ENCODE measurements around the gene MANEAL. TPM values are rescaled to one million over a fixed set of nuclear protein-coding genes. Genes with fewer than 3 reads are reported as not detected.

MANEAL gene
- total and polyA plus RNA-seq, 2 of the 13 experiments (the other 11 are each of a cell fraction or from before 2014, with no cell fraction given): 20.8 to 26.4 TPM

GRCh38 chr1:37807555-37808368 is 14.1 kb downstream of the MANEAL start, which contains the start of the genes C1orf122 and YRDC (continued):
- TF ChIP-seq ZBTB10 (CRISPR knock-in tag; IDR thresholded peaks at IDR 0.05; ENCODE audit: borderline replicate concordance): peak; percentile 76; the same call in 1 of the 2 replicates
- TF ChIP-seq, protein P1, sequence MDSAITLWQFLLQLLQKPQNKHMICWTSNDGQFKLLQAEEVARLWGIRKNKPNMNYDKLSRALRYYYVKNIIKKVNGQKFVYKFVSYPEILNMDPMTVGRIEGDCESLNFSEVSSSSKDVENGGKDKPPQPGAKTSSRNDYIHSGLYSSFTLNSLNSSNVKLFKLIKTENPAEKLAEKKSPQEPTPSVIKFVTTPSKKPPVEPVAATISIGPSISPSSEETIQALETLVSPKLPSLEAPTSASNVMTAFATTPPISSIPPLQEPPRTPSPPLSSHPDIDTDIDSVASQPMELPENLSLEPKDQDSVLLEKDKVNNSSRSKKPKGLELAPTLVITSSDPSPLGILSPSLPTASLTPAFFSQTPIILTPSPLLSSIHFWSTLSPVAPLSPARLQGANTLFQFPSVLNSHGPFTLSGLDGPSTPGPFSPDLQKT (CRISPR knock-in tag; IDR thresholded peaks at IDR 0.05; ENCODE audit: borderline replicate concordance): peak; percentile 19; the same call in 1 of the 2 replicates
- no peak for TF ChIP-seq ZNF615 (CRISPR knock-in tag; IDR thresholded peaks at IDR 0.05; ENCODE audit: borderline replicate concordance)
- TF ChIP-seq, protein P2, sequence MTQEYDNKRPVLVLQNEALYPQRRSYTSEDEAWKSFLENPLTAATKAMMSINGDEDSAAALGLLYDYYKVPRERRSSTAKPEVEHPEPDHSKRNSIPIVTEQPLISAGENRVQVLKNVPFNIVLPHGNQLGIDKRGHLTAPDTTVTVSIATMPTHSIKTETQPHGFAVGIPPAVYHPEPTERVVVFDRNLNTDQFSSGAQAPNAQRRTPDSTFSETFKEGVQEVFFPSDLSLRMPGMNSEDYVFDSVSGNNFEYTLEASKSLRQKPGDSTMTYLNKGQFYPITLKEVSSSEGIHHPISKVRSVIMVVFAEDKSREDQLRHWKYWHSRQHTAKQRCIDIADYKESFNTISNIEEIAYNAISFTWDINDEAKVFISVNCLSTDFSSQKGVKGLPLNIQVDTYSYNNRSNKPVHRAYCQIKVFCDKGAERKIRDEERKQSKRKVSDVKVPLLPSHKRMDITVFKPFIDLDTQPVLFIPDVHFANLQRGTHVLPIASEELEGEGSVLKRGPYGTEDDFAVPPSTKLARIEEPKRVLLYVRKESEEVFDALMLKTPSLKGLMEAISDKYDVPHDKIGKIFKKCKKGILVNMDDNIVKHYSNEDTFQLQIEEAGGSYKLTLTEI (CRISPR knock-in tag; conservative IDR thresholded peaks at IDR 0.05): no peak
- TF ChIP-seq GTF2F1 (IDR thresholded peaks at IDR 0.05; ENCODE audit: low read length): no peak
- TF ChIP-seq ATF6 (CRISPR knock-in tag; conservative IDR thresholded peaks at IDR 0.05): no peak
- no peak for TF ChIP-seq ZNF138 (CRISPR knock-in tag; IDR thresholded peaks at IDR 0.05; ENCODE audit: low read depth)
- peak; percentile 36 for TF ChIP-seq ASH2L (IDR thresholded peaks at IDR 0.05; ENCODE audit: insufficient read length, low read depth, low read length)
- TF ChIP-seq GATAD1 (CRISPR knock-in tag; IDR thresholded peaks at IDR 0.05): peak; percentile 83
- no peak for TF ChIP-seq ZNF629 (CRISPR knock-in tag; conservative IDR thresholded peaks at IDR 0.05)
- no peak for TF ChIP-seq ZNF12 (CRISPR knock-in tag; IDR thresholded peaks at IDR 0.05)
- TF ChIP-seq, protein P3, sequence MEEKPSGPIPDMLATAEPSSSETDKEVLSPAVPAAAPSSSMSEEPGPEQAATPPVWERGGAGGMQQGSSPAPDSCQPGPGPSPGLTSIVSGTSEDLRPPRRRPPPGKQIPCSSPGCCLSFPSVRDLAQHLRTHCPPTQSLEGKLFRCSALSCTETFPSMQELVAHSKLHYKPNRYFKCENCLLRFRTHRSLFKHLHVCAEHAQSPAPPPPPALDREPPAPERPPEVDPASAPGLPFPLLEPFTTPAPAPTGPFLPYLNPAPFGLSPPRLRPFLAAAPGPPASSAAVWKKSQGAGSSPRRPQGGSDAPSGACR (CRISPR knock-in tag; IDR thresholded peaks at IDR 0.05): 0 out of 2 replicates have a peak, but pooled peaks have one; percentile 20
- TF ChIP-seq ZNF713 (CRISPR knock-in tag; IDR thresholded peaks at IDR 0.05): no peak
- no peak for TF ChIP-seq SCMH1 (CRISPR knock-in tag; IDR thresholded peaks at IDR 0.05; ENCODE audit: borderline replicate concordance)
- peak; percentile 98 for TF ChIP-seq RBFOX2 (IDR thresholded peaks at IDR 0.05; ENCODE audit: low read depth, low read length)
- TF ChIP-seq SIN3A (IDR thresholded peaks at IDR 0.05; ENCODE audit: borderline replicate concordance, low read depth, low read length): peak; percentile 63; the same call in 1 of the 2 replicates
- TF ChIP-seq ZNF431 (CRISPR knock-in tag; IDR thresholded peaks at IDR 0.05; ENCODE audit: borderline replicate concordance, low read depth): no peak
- TF ChIP-seq ZNF747 (CRISPR knock-in tag; IDR thresholded peaks at IDR 0.05; ENCODE audit: borderline replicate concordance): no peak
- no peak for TF ChIP-seq AHR (CRISPR knock-in tag; IDR thresholded peaks at IDR 0.05)
- no peak for TF ChIP-seq NFKB2 (CRISPR knock-in tag; IDR thresholded peaks at IDR 0.05; ENCODE audit: borderline replicate concordance)
- no peak for TF ChIP-seq TSC22D2 (CRISPR knock-in tag; IDR thresholded peaks at IDR 0.05; ENCODE audit: borderline replicate concordance)

All from HepG2 (cell line).